H9 (cell line): ENCODE data around the gene NSMF. TPM values are rescaled to one million over a fixed set of nuclear protein-coding genes. Genes with fewer than 3 reads are reported as not detected.

Experiments used
- DNase-seq: peaks from one replicate; pipeline ENCODE4 v3.0.0-alpha.2; 2017
- H2AFZ ChIP-seq: one replicate; pipeline ENCODE4 v1.6.1; 2013; ENCODE audit warnings: mild to moderate bottlenecking, low read length, control low read depth, moderate library complexity
- H2AK5ac ChIP-seq: 2 replicates; pipeline ENCODE4 v1.6.1; 2013; ENCODE audit warnings: low read length, control low read depth, mixed read lengths; ENCODE audit not compliant: insufficient read length
- H2BK120ac ChIP-seq: one replicate; pipeline ENCODE4 v1.6.1; 2013; ENCODE audit warnings: low read depth, mild to moderate bottlenecking, low read length, control low read depth, inconsistent platforms; ENCODE audit not compliant: poor library complexity, severe bottlenecking
- H2BK12ac ChIP-seq: 2 replicates; pipeline ENCODE4 v1.6.1; 2013; ENCODE audit warnings: low read length, control low read depth, mixed read lengths, low read depth; ENCODE audit not compliant: insufficient read length
- H2BK15ac ChIP-seq: 2 replicates; pipeline ENCODE4 v1.6.1; 2013; ENCODE audit warnings: low read depth, low read length, control low read depth
- H2BK20ac ChIP-seq: one replicate; pipeline ENCODE4 v1.6.1; 2013; ENCODE audit warnings: low read depth, mild to moderate bottlenecking, low read length, control low read depth, inconsistent platforms; ENCODE audit not compliant: poor library complexity, severe bottlenecking
- H2BK5ac ChIP-seq: 2 replicates; pipeline ENCODE4 v1.6.1; 2013; ENCODE audit warnings: low read length, control low read depth, mixed read lengths; ENCODE audit not compliant: insufficient read length
- H3K14ac ChIP-seq: 2 replicates; pipeline ENCODE4 v1.6.1; 2013; ENCODE audit warnings: low read length, control low read depth; ENCODE audit not compliant: insufficient read depth
- H3K18ac ChIP-seq: 2 replicates; pipeline ENCODE4 v1.6.1; 2013; ENCODE audit warnings: low read depth, mild to moderate bottlenecking, mixed read lengths, low read length, control low read depth; ENCODE audit not compliant: insufficient read length
- H3K23ac ChIP-seq: 2 replicates; pipeline ENCODE4 v1.6.1; 2013; ENCODE audit warnings: low read length, control low read depth, mixed read lengths, low read depth; ENCODE audit not compliant: insufficient read length
- H3K23me2 ChIP-seq: 2 replicates; pipeline ENCODE4 v1.6.1; 2013; ENCODE audit warnings: low read depth, mild to moderate bottlenecking, mixed read lengths, low read length, control low read depth; ENCODE audit not compliant: insufficient read length, poor library complexity, severe bottlenecking
- H3K27ac ChIP-seq: 2 replicates; pipeline ENCODE4 v1.5.1; 2013; ENCODE audit warnings: low read length, control low read depth, mixed read lengths, low read depth; ENCODE audit not compliant: insufficient read length
- H3K27me3 ChIP-seq: 2 replicates; pipeline ENCODE4 v1.6.1; 2013; ENCODE audit warnings: low read length, control low read depth, inconsistent platforms; ENCODE audit not compliant: insufficient read depth
- H3K4ac ChIP-seq: 2 replicates; pipeline ENCODE4 v1.6.1; 2013; ENCODE audit warnings: low read depth, mild to moderate bottlenecking, control low read depth, inconsistent platforms, low read length, moderate library complexity
- H3K4me1 ChIP-seq: 2 replicates; pipeline ENCODE4 v1.6.1; 2013; ENCODE audit warnings: low read length, control low read depth, inconsistent platforms; ENCODE audit not compliant: insufficient read depth
- H3K4me2 ChIP-seq: 2 replicates; pipeline ENCODE4 v1.6.1; 2013; ENCODE audit warnings: low read length, control low read depth, mixed read lengths; ENCODE audit not compliant: insufficient read length, insufficient read depth
- H3K56ac ChIP-seq: 2 replicates; pipeline ENCODE4 v1.6.1; 2013; ENCODE audit warnings: low read depth, mild to moderate bottlenecking, mixed read lengths, low read length, control low read depth; ENCODE audit not compliant: insufficient read length
- H3K79me1 ChIP-seq: 2 replicates; pipeline ENCODE4 v1.6.1; 2013; ENCODE audit warnings: low read depth, mild to moderate bottlenecking, moderate library complexity, low read length, control low read depth, inconsistent platforms; ENCODE audit not compliant: insufficient read depth, poor library complexity, severe bottlenecking
- H3K79me2 ChIP-seq: 2 replicates; pipeline ENCODE4 v1.6.1; 2013; ENCODE audit warnings: low read length, control low read depth, inconsistent platforms; ENCODE audit not compliant: insufficient read depth
- H3K9ac ChIP-seq: 2 replicates; pipeline ENCODE4 v1.6.1; 2013; ENCODE audit warnings: low read length, control low read depth, mixed read lengths; ENCODE audit not compliant: insufficient read length; ENCODE audit errors: extremely low read depth
- H3K9me3 ChIP-seq: one replicate; pipeline ENCODE4 v1.6.1; 2013; ENCODE audit warnings: low read depth, low read length, inconsistent platforms; ENCODE audit not compliant: control insufficient read depth
- H3T11ph ChIP-seq: one replicate; pipeline ENCODE4 v1.6.1; 2013; ENCODE audit warnings: mild to moderate bottlenecking, low read length, control low read depth, inconsistent platforms
- H4K20me1 ChIP-seq: one replicate; pipeline ENCODE4 v1.6.1; 2013; ENCODE audit not compliant: control insufficient read depth, insufficient read length, insufficient read depth
- H4K5ac ChIP-seq: 2 replicates; pipeline ENCODE4 v1.6.1; 2013; ENCODE audit warnings: low read depth, mild to moderate bottlenecking, mixed read lengths, low read length, control low read depth; ENCODE audit not compliant: insufficient read length
- H4K8ac ChIP-seq: replicated peaks from 2 replicates; pipeline ENCODE4 v1.6.1; 2013; ENCODE audit warnings: low read length, control low read depth, mixed read lengths, low read depth; ENCODE audit not compliant: insufficient read length
- H4K91ac ChIP-seq: 2 replicates; pipeline ENCODE4 v1.6.1; 2013; ENCODE audit warnings: low read depth, mild to moderate bottlenecking, moderate library complexity, mixed read lengths, low read length, control low read depth; ENCODE audit not compliant: insufficient read length
- H3K27ac Mint-ChIP-seq, 3 experiments: 2 replicates in 2 of 3; 3 replicates in 1 of 3; pipeline ENCODE4 v1.8.0; 2020 to 2021; ENCODE audit warnings: mixed read lengths in 3 of 3, mild to moderate bottlenecking in 1 of 3, moderate library complexity in 1 of 3
- H3K27me3 Mint-ChIP-seq: 2 replicates; pipeline ENCODE4 v1.8.0; 2021; ENCODE audit warnings: low read depth, mild to moderate bottlenecking, moderate library complexity, mixed read lengths
- H3K36me3 Mint-ChIP-seq, 3 experiments: 2 replicates in 2 of 3; 3 replicates in 1 of 3; pipeline ENCODE4 v1.8.0; 2020 to 2021; ENCODE audit warnings: low read depth in 3 of 3, mixed read lengths in 3 of 3; ENCODE audit not compliant: insufficient read depth in 1 of 3
- H3K4me1 Mint-ChIP-seq, 2 experiments: 2 replicates each; pipeline ENCODE4 v1.8.0; 2020; ENCODE audit warnings: mixed read lengths in 2 of 2
- H3K4me3 Mint-ChIP-seq, 2 experiments: 2 replicates in 1 of 2; 3 replicates in 1 of 2; pipeline ENCODE4 v1.8.0; 2020 to 2021; ENCODE audit warnings: mild to moderate bottlenecking in 2 of 2, mixed read lengths in 2 of 2, moderate library complexity in 1 of 2
- H3K9me3 Mint-ChIP-seq, 2 experiments: 2 replicates in 1 of 2; 3 replicates in 1 of 2; pipeline ENCODE4 v1.8.0; 2020; ENCODE audit warnings: mild to moderate bottlenecking in 2 of 2, mixed read lengths in 2 of 2, moderate library complexity in 1 of 2
- CTCF ChIP-seq: fragments of 200-600 bp; sonication (generic); conservative IDR thresholded peaks from 3 replicates; pipeline ENCODE4 v1.8.0; 2021; ENCODE audit warnings: antibody characterized with exemption, mild to moderate bottlenecking
- WGBS: extraction: QIAGEN DNeasy Blood & Tissue Kit; methylation state at CpG from one replicate; pipeline ENCODE4 v1.1.7; 2013; ENCODE audit warnings: missing lambda C conversion rate, low lambda C conversion rate, mixed read lengths; ENCODE audit not compliant: insufficient read length; ENCODE audit errors: extremely low coverage; 5-methylcytosine and 5-hydroxymethylcytosine counted together
- total RNA-seq: library from RNA; stranded (reverse); gene quantifications from 2 replicates; pipeline ENCODE4 v1.2.1, GENCODE V29; 2021

The NSMF gene
- total RNA-seq, 1 experiment from 2014 or later, result 46.3 TPM

GRCh38 chr9:137403269-137403668 lies 55.9 kb downstream of the NSMF start:
- H2BK5ac ChIP-seq, result no peak overlapping the region
- H3K36me3 Mint-ChIP-seq, result peaks cover 12 to 20% (median 19%) of the 10 kb centered on the region in 3 experiments
- no peak overlapping the region for H3K9ac ChIP-seq
- H3K4me1 Mint-ChIP-seq, result 0 out of 4 replicates have a peak, but pooled peaks cover 0 to 5% of the 10 kb centered on the region in 2 experiments
- peaks cover 8% of the 10 kb centered on the region for H3K27me3 Mint-ChIP-seq
- WGBS, result no CpG with 5 or more reads among the region's 15 CpGs
- H3K18ac ChIP-seq, result no peak overlapping the region
- H4K8ac ChIP-seq, result no peak overlapping the region
- no peak overlapping the region for H3K4me2 ChIP-seq
- H3K9me3 ChIP-seq, result no peaks in the 10 kb centered on the region
- H3K9me3 Mint-ChIP-seq, result peaks cover 10 to 13% of the 10 kb centered on the region in 2 experiments
- no peak overlapping the region for H3K27ac ChIP-seq
- no peak overlapping the region for H3T11ph ChIP-seq
- H2BK120ac ChIP-seq, result no peak overlapping the region
- no peak overlapping the region for H2AFZ ChIP-seq
- no peak overlapping the region for H3K14ac ChIP-seq
- H4K20me1 ChIP-seq, result no peaks in the 10 kb centered on the region
- H3K56ac ChIP-seq, result no peak overlapping the region
- H2BK12ac ChIP-seq, result no peak overlapping the region
- H3K23me2 ChIP-seq, result peaks cover 3% of the 10 kb centered on the region
- H3K4me1 ChIP-seq, result no peaks in the 10 kb centered on the region
- no peaks in the 10 kb centered on the region for H3K79me1 ChIP-seq
- no peaks in the 10 kb centered on the region for H3K27me3 ChIP-seq
- no peak overlapping the region for H3K27ac Mint-ChIP-seq
- no peak overlapping the region for H2BK20ac ChIP-seq
- H3K79me2 ChIP-seq, result no peaks in the 10 kb centered on the region
- no peak overlapping the region for H3K4ac ChIP-seq
- H4K5ac ChIP-seq, result no peak overlapping the region
- no peak overlapping the region for H2AK5ac ChIP-seq
- TF ChIP-seq CTCF, result no peak
- no peak overlapping the region for H2BK15ac ChIP-seq
- no peak overlapping the region for H3K4me3 Mint-ChIP-seq
- H3K23ac ChIP-seq, result no peak overlapping the region
- DNase-seq, result peak; percentile 26
- H4K91ac ChIP-seq, result no peak overlapping the region
